Hematopoietic multipotent progenitor cell treated with erythropoietin and hydrocortisone succinate and interleukin-3 and kit ligand, for 4 days (in vitro differentiated cells): ENCODE measurements around the gene TNFRSF14.
A peak's percentile ranks its signal among the peaks of the same experiment; 100 is the strongest.

ENCODE experiments used
- DNase-seq: peaks from one replicate; pipeline ENCODE4 v3.0.0-alpha.2; 2015

The TNFRSF14 gene

GRCh38 chr1:2590233-2591141 lies 34.3 kb downstream of the TNFRSF14 start:
- DNase-seq: no peak

- no peak for DNase-seq
Measured at GRCh38 chr1:2591233-2591580, 35.0 kb downstream of the TNFRSF14 start.

GRCh38 chr1:2591581-2592261 lies 35.5 kb downstream of the TNFRSF14 start:
- no peak for DNase-seq

- DNase-seq: peak; percentile 52
Measured at GRCh38 chr1:2592672-2593071, 36.5 kb downstream of the TNFRSF14 start.

GRCh38 chr1:2593251-2593878 lies 37.2 kb downstream of the TNFRSF14 start:
- DNase-seq: no peak

GRCh38 chr1:2594001-2594640 lies 38.0 kb downstream of the TNFRSF14 start:
- no peak for DNase-seq

GRCh38 chr1:2594641-2595131 lies 38.5 kb downstream of the TNFRSF14 start:
- no peak for DNase-seq

GRCh38 chr1:2595261-2595811 lies 39.2 kb downstream of the TNFRSF14 start:
- no peak for DNase-seq

- no peak for DNase-seq
Measured at GRCh38 chr1:2595812-2596529, 39.8 kb downstream of the TNFRSF14 start.

GRCh38 chr1:2596530-2597333 lies 40.6 kb downstream of the TNFRSF14 start:
- DNase-seq: no peak

- no peak for DNase-seq
Measured at GRCh38 chr1:2597441-2598328, 41.5 kb downstream of the TNFRSF14 start.

GRCh38 chr1:2598329-2598931 lies 42.3 kb downstream of the TNFRSF14 start:
- DNase-seq: no peak

- no peak for DNase-seq
Measured at GRCh38 chr1:2601721-2602303, 45.6 kb downstream of the TNFRSF14 start.

GRCh38 chr1:2602311-2602835 lies 46.2 kb downstream of the TNFRSF14 start:
- DNase-seq: no peak

GRCh38 chr1:2602866-2603520 lies 46.8 kb downstream of the TNFRSF14 start:
- no peak for DNase-seq

- no peak for DNase-seq
Measured at GRCh38 chr1:2603521-2604155, 47.5 kb downstream of the TNFRSF14 start.

GRCh38 chr1:2604156-2604843 lies 48.1 kb downstream of the TNFRSF14 start:
- no peak for DNase-seq
